Neural crest cell (in vitro differentiated cells): ENCODE measurements around the gene RBM18. TPM values are rescaled to one million over a fixed set of nuclear protein-coding genes. Genes with fewer than 3 reads are reported as not detected.

Experiments used
- DNase-seq: peaks from one replicate; pipeline ENCODE4 v3.0.0; 2021; ENCODE audit warnings: low read depth, mixed read lengths, low spot score
- H3K27ac Mint-ChIP-seq: one replicate; pipeline ENCODE4 v1.8.0; 2021; ENCODE audit warnings: mild to moderate bottlenecking, mixed read lengths; ENCODE audit not compliant: unreplicated experiment
- H3K27me3 Mint-ChIP-seq: 2 replicates; pipeline ENCODE4 v1.8.0; 2021; ENCODE audit warnings: low read depth, mild to moderate bottlenecking, mixed read lengths
- H3K36me3 Mint-ChIP-seq: 2 replicates; pipeline ENCODE4 v1.8.0; 2021; ENCODE audit warnings: low read depth, mild to moderate bottlenecking, mixed read lengths
- H3K4me1 Mint-ChIP-seq: 2 replicates; pipeline ENCODE4 v1.8.0; 2021; ENCODE audit warnings: mixed read lengths
- H3K4me3 Mint-ChIP-seq: one replicate; pipeline ENCODE4 v1.8.0; 2021; ENCODE audit warnings: mild to moderate bottlenecking, mixed read lengths
- H3K9me3 Mint-ChIP-seq: 2 replicates; pipeline ENCODE4 v1.8.0; 2021; ENCODE audit warnings: mixed read lengths
- total RNA-seq: library from RNA; stranded (reverse); gene quantifications from 2 replicates; pipeline ENCODE4 v1.2.1, GENCODE V29; 2021
- TF ChIP-seq, protein P1 (sequence below): fragments of 200-600 bp; sonication (generic); conservative IDR thresholded peaks from 2 replicates; pipeline ENCODE4 v1.5.0; 2021; ENCODE audit warnings: antibody characterized with exemption, mild to moderate bottlenecking

The RBM18 gene
- total RNA-seq, 1 donor from 2014 or later, result 17.9 TPM

DNA sequence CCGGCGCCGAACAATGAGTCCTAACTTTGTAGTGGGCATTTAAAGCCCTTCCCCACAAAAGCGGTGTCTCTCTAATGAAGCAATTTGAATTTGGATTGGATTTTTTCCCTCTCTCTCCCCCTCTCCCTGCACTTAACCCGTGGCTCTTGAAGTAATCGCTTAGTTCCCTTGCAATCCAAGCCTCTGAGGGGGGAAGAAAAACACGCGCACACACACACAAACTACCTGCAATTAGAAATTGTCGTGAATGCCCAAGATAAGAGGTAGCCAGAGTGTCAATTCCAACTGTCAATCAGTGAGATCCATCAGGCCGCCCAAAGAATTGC is 37.1 kb downstream of the RBM18 start:
- TF ChIP-seq, protein P1, sequence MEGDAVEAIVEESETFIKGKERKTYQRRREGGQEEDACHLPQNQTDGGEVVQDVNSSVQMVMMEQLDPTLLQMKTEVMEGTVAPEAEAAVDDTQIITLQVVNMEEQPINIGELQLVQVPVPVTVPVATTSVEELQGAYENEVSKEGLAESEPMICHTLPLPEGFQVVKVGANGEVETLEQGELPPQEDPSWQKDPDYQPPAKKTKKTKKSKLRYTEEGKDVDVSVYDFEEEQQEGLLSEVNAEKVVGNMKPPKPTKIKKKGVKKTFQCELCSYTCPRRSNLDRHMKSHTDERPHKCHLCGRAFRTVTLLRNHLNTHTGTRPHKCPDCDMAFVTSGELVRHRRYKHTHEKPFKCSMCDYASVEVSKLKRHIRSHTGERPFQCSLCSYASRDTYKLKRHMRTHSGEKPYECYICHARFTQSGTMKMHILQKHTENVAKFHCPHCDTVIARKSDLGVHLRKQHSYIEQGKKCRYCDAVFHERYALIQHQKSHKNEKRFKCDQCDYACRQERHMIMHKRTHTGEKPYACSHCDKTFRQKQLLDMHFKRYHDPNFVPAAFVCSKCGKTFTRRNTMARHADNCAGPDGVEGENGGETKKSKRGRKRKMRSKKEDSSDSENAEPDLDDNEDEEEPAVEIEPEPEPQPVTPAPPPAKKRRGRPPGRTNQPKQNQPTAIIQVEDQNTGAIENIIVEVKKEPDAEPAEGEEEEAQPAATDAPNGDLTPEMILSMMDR, result no peak
- DNase-seq, result no peak
- peaks cover 9% of the 10 kb centered on the region for H3K36me3 Mint-ChIP-seq
- H3K4me1 Mint-ChIP-seq, result peaks cover 14% of the 10 kb centered on the region
- no peak overlapping the region for H3K27ac Mint-ChIP-seq
- no peaks in the 10 kb centered on the region for H3K9me3 Mint-ChIP-seq
- peak overlapping the region; percentile 81 for H3K4me3 Mint-ChIP-seq
- peaks cover 58% of the 10 kb centered on the region for H3K27me3 Mint-ChIP-seq

DNA sequence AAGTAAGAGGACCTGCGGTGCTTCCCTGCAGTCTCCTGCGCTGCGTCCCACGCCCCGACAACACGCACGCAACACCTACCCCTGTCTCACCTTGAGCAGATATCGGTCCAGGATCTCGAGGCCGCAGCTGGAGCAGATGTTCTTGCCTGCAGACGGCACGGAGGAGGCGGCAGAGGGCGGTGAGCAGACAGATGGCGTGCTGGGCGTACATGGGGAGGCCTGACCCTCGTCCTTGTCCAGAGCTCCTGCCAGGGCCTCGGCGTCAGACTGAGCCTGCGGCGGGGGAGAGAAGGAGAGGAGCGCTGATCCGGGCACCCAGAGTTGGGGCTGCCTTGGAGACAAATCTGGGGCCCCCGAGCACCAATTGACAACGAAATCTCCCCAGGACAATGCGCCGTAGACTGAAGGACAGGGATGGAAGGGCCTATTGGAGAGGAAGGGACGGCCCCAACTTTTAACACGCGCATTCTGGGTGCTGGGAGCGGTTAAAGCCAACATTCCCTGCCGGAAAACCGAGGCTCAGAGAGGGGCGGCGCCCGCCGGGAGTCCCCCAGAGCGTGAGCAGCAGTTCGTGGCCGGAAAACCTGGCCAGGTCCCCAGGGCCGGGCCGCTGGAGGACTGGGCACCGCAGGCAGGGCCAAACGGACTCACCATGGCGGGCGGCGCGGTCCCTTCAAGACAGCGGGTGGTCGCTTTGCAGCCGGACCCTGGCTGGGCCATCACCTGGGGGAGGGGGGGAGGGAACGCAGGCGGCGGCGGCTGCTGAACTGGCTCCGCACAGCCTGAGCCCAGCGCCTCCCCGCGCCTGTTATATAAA is 37.7 kb downstream of the RBM18 start:
- Mint-ChIP-seq H3K9me3 (no peaks in the 10 kb centered on the region), H3K27ac (no peak overlapping the region), H3K4me3 (peak overlapping the region; percentile 81), H3K36me3 (peaks cover 9% of the 10 kb centered on the region), H3K4me1 (peaks cover 14% of the 10 kb centered on the region), H3K27me3 (peaks cover 64% of the 10 kb centered on the region)
- DNase-seq, result no peak
- TF ChIP-seq, protein P1, result no peak

DNA sequence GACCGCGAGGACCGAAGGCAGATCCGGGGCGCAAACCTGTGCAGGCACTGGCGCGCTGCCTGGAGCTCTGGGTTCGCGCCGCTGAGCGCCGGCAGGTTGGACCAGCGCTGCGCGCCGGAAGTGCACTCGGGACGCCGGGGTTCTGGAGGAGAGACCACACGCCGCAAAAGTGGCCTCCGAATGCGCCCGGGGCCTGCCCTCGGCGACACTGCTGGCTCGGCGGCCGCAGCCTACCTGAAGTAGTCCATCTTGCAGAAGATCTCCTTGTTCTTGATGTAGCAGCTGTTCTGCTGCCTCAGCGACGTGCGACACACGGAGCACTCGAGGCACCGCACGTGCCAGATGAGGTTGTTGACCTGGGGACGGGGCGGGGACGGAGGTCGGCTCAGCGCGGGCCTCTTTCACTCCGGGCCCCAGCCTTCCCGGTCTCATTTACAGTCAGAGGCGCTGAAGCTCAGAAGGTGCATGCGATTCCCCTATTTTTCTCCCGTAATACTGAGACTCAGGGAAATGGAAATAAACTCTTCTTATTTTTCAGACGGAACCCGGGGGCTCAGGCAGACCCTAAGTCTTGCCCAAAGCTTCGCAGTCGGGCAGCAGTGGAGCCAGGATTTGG is 38.4 kb downstream of the RBM18 start:
- peak overlapping the region; percentile 68 for H3K4me3 Mint-ChIP-seq
- peaks cover 9% of the 10 kb centered on the region for H3K36me3 Mint-ChIP-seq
- H3K9me3 Mint-ChIP-seq, result no peaks in the 10 kb centered on the region
- TF ChIP-seq, protein P1, result no peak
- no peak for DNase-seq
- peaks cover 71% of the 10 kb centered on the region for H3K27me3 Mint-ChIP-seq
- no peak overlapping the region for H3K27ac Mint-ChIP-seq
- peaks cover 14% of the 10 kb centered on the region for H3K4me1 Mint-ChIP-seq

DNA sequence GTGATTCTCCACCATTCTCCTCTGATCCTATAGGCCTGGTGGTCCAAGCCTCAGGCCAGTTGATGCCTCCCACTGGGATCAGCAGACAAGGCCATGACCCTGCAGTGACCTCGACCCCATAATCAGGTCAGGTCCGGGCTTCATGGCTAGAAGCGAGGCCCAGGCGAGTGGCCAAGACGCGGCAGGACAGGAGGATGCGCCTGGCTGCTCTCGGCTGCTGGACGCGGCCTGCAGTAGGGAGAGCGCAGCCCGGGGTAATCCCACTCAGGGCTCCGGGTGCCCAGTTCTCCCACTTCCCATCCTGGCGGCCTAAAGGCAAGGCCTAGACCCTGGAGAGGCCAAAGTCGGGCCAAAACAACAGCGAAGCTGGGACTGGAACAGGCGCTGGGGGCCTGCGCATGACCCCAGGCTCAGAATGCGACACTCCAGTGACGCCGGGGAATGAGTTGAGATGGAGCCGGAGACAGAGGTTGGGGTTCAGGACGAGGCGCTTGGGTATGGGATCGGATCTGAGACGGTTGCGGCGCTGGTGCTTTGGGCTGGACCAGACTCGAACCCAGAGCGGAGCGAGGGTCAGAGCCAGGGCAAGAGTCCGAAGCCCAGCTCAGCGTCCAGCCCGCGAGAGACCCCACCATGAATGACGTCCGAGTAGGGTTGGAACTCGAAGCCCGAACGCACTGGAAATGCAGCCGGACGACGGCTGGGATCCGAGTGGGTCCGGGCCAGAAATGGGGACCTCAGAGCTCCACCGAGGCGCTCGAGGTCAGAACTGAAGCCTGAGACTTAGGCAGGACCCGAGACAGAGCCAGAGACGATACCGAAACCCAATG is 39.1 kb downstream of the RBM18 start:
- peaks cover 78% of the 10 kb centered on the region for H3K27me3 Mint-ChIP-seq
- no peak overlapping the region for H3K4me3 Mint-ChIP-seq
- H3K36me3 Mint-ChIP-seq, result peaks cover 9% of the 10 kb centered on the region
- no peak for DNase-seq
- H3K27ac Mint-ChIP-seq, result no peak overlapping the region
- no peaks in the 10 kb centered on the region for H3K9me3 Mint-ChIP-seq
- peaks cover 16% of the 10 kb centered on the region for H3K4me1 Mint-ChIP-seq
- TF ChIP-seq, protein P1, result no peak

DNA sequence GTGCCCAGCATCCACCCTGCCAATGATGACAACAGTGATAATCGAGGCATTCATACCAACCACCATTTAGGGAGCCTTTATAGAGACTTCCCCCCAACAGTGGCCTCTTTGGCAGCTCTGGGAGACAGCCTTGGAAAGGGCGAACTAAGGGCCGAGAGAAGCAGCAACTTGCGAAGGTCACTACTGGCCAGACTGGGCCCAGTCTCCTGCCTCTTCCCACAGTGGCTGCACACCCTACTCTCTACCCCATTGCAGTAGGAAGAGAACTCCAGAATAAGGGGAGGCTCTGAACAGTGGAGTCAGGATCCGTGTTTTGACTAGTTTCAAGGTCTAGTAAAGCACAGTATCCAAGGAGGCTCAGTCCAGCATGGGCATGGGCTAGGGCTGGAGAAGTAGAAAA is 41.2 kb downstream of the RBM18 start:
- H3K4me3 Mint-ChIP-seq, result no peak overlapping the region

More for the DNA sequence above, 41.2 kb downstream of the RBM18 start:
- TF ChIP-seq, protein P1, result no peak
- H3K27me3 Mint-ChIP-seq, result peaks cover 99% of the 10 kb centered on the region
- no peak overlapping the region for H3K27ac Mint-ChIP-seq
- peaks cover 10% of the 10 kb centered on the region for H3K36me3 Mint-ChIP-seq
- no peaks in the 10 kb centered on the region for H3K9me3 Mint-ChIP-seq
- peaks cover 29% of the 10 kb centered on the region for H3K4me1 Mint-ChIP-seq
- DNase-seq, result no peak
